Neuronal stem cell (in vitro differentiated cells): ENCODE results near the gene ADPRHL1.

Experiments
- DNase-seq: peaks from one replicate; pipeline ENCODE4 v3.0.0-alpha.2; 2013; ENCODE audit warnings: low spot score
- H2AFZ ChIP-seq: one replicate; pipeline ENCODE4 v1.6.1; 2013; ENCODE audit warnings: mild to moderate bottlenecking, low read length, inconsistent platforms
- H2AK5ac ChIP-seq: 2 replicates; pipeline ENCODE4 v1.6.1; 2013; ENCODE audit warnings: low read depth, mild to moderate bottlenecking, inconsistent platforms, low read length, moderate library complexity, mixed read lengths
- H2BK120ac ChIP-seq: 2 replicates; pipeline ENCODE4 v1.6.1; 2013; ENCODE audit warnings: low read depth, mild to moderate bottlenecking, inconsistent platforms, low read length, moderate library complexity, mixed read lengths
- H2BK12ac ChIP-seq: one replicate; pipeline ENCODE4 v1.6.1; 2013; ENCODE audit warnings: low read length, inconsistent platforms
- H2BK15ac ChIP-seq: 2 replicates; pipeline ENCODE4 v1.6.1; 2013; ENCODE audit warnings: mild to moderate bottlenecking, low read length, inconsistent platforms, mixed read lengths
- H2BK5ac ChIP-seq: one replicate; pipeline ENCODE4 v1.6.1; 2013; ENCODE audit warnings: inconsistent platforms, mild to moderate bottlenecking, low read length, moderate library complexity
- H3K14ac ChIP-seq: one replicate; pipeline ENCODE4 v1.6.1; 2013; ENCODE audit warnings: low read length, inconsistent platforms
- H3K18ac ChIP-seq: 2 replicates; pipeline ENCODE4 v1.6.1; 2013; ENCODE audit warnings: low read length, inconsistent platforms
- H3K23ac ChIP-seq: 2 replicates; pipeline ENCODE4 v1.6.1; 2013; ENCODE audit warnings: low read depth, mild to moderate bottlenecking, mixed read lengths, low read length, inconsistent platforms; ENCODE audit not compliant: poor library complexity
- H3K27ac ChIP-seq: replicated peaks from 3 replicates; pipeline ENCODE4 v1.5.1; 2013; ENCODE audit warnings: low read length, inconsistent platforms
- H3K27me3 ChIP-seq, 3 experiments: 2 replicates each; pipeline ENCODE4 v1.6.1; 2013; ENCODE audit warnings: low read length in 3 of 3, mild to moderate bottlenecking in 2 of 3, inconsistent platforms in 1 of 3, low read depth in 1 of 3, mixed read lengths in 1 of 3, moderate library complexity in 1 of 3; ENCODE audit not compliant: control insufficient read depth in 3 of 3, insufficient read depth in 3 of 3
- H3K36me3 ChIP-seq, 2 donors: replicated peaks in 1 of 2; 2 replicates each; pipeline ENCODE4 v1.6.1; 2013; ENCODE audit warnings: low read length in 2 of 2; ENCODE audit not compliant: control insufficient read depth in 2 of 2, insufficient read depth in 2 of 2
- H3K4ac ChIP-seq: 2 replicates; pipeline ENCODE4 v1.6.1; 2013; ENCODE audit warnings: inconsistent platforms, mild to moderate bottlenecking, low read length, moderate library complexity
- H3K4me1 ChIP-seq, 2 donors: 1 replicate in 1 of 2; 2 replicates in 1 of 2; pipeline ENCODE4 v1.6.1; 2013; ENCODE audit warnings: low read length in 2 of 2, low read depth in 1 of 2; ENCODE audit not compliant: control insufficient read depth in 2 of 2, insufficient read depth in 1 of 2
- H3K4me2 ChIP-seq: one replicate; pipeline ENCODE4 v1.6.1; 2013; ENCODE audit warnings: mild to moderate bottlenecking, low read length, inconsistent platforms; ENCODE audit not compliant: insufficient read depth, poor library complexity, severe bottlenecking
- H3K4me3 ChIP-seq, 2 donors: 2 replicates each; pipeline ENCODE4 v1.5.1; 2013; ENCODE audit warnings: low read length in 2 of 2, mild to moderate bottlenecking in 2 of 2, inconsistent platforms in 1 of 2, moderate library complexity in 1 of 2
- H3K79me1 ChIP-seq: one replicate; pipeline ENCODE4 v1.6.1; 2013; ENCODE audit warnings: low read depth, mild to moderate bottlenecking, inconsistent platforms, low read length, moderate library complexity
- H3K9ac ChIP-seq: one replicate; pipeline ENCODE4 v1.6.1; 2013; ENCODE audit warnings: mild to moderate bottlenecking, low read depth, low read length, inconsistent platforms; ENCODE audit not compliant: poor library complexity
- H3K9me3 ChIP-seq, 2 donors: replicated peaks in 1 of 2; 2 replicates each; pipeline versions ENCODE3 to v1.6.1; 2013; ENCODE audit warnings: low read length in 2 of 2, mild to moderate bottlenecking in 2 of 2, inconsistent platforms in 1 of 2, low read depth in 1 of 2, mixed read lengths in 1 of 2, moderate library complexity in 1 of 2; ENCODE audit not compliant: control insufficient read depth in 2 of 2, insufficient read depth in 1 of 2
- H4K8ac ChIP-seq: one replicate; pipeline ENCODE4 v1.6.1; 2013; ENCODE audit warnings: low read depth, mild to moderate bottlenecking, inconsistent platforms, low read length, moderate library complexity
- H4K91ac ChIP-seq: one replicate; pipeline ENCODE4 v1.6.1; 2013; ENCODE audit warnings: low read length, low read depth, mild to moderate bottlenecking, inconsistent platforms; ENCODE audit not compliant: poor library complexity
- WGBS, 2 donors: extraction: QIAGEN DNeasy Blood & Tissue Kit; methylation state at CpG; one replicate each; pipeline ENCODE4 v1.1.7; 2013; ENCODE audit warnings: missing lambda C conversion rate in 2 of 2, mixed read lengths in 1 of 2; ENCODE audit not compliant: insufficient read length in 2 of 2, insufficient replicate concordance in 1 of 2; ENCODE audit errors: extremely low coverage in 2 of 2; 5-methylcytosine and 5-hydroxymethylcytosine counted together

The ADPRHL1 gene

DNA sequence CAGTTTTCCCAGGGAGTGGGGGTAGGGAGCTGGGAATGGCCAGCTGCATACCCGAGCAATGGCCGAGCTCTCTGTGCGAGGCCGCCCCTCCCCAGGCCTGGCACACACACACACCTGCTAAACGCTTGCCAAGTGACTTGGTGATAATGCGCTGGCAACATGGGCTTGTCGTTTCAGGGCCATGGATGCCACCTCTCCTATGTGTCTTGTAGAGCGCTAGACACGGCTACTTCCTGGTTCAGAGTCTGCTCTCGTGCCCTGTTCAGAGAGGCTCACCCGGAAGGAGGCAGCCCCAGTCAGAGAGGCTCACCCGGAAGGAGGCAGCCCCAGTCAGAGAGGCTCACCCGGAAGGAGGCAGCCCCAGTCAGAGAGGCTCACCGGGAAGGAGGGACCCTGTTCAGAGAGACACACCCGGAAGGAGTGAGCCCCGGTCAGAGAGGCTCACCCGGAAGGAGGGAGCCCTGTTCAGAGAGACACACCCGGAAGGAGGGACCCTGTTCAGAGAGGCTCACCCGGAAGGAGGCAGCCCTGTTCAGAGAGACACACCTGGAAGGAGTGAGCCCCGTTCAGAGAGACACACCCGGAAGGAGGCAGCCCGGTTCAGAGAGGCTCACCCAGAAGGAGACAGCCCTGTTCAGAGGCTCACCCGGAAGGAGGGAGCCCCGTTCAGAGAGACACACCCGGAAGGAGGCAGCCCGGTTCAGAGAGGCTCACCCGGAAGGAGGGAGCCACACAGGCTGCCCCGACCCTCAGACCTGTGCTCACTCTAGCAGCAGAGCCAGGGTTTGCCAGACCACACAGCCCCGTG, 4.2 kb downstream of the ADPRHL1 start:
- Histone ChIP-seq H3K4ac (no peak overlapping the region), H4K91ac (no peak overlapping the region), H4K8ac (no peak overlapping the region), H2BK5ac (no peak overlapping the region), H2BK15ac (peak overlapping the region; percentile 6), H2AFZ (no peak overlapping the region), H3K27ac (no peak overlapping the region), H3K36me3 (peaks cover 13 to 33% of the 10 kb centered on the region in 2 donors), H3K4me3 (no peak overlapping the region), H2BK12ac (no peak overlapping the region), H3K4me1 (peaks cover 6 to 10% of the 10 kb centered on the region in 2 donors), H3K79me1 (no peaks in the 10 kb centered on the region), H2AK5ac (no peak overlapping the region), H2BK120ac (no peak overlapping the region), H3K4me2 (no peak overlapping the region), H3K14ac (no peak overlapping the region), H3K9ac (peak overlapping the region; percentile 3), H3K23ac (no peak overlapping the region), H3K9me3 (peaks cover 4 to 6% of the 10 kb centered on the region in 2 donors), H3K27me3 (no peaks in the 10 kb centered on the region), H3K18ac (peak overlapping the region; percentile 46)
- WGBS, 2 donors, result no CpG with 5 or more reads among the region's 29 CpGs
- no peak for DNase-seq

DNA sequence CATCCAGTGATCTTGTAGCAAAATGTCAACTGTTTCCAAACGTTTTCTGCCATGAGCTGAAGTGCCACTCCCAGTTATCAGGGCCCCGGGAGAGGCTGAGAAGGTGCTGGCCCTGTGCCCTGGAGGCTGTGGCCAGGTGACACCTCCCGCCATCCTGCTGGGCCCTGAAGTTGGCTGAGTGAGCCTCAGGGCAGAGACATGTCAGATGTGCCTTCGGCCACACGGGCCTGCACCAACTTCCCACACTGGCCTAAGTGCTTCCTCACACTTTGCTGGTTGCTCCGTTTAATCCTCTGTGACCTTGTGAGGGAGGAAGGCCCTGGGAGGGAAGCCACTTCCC, 4.8 kb downstream of the ADPRHL1 start:
- H2AK5ac ChIP-seq, result no peak overlapping the region
- peaks cover 13 to 28% of the 10 kb centered on the region in 2 donors for H3K36me3 ChIP-seq
- H2BK5ac ChIP-seq, result no peak overlapping the region
- H3K4me2 ChIP-seq, result no peak overlapping the region
- H3K27ac ChIP-seq, result no peak overlapping the region
- WGBS, 2 donors, result no CpG with 5 or more reads among the region's 6 CpGs
- H3K9me3 ChIP-seq, result peaks cover 6 to 7% of the 10 kb centered on the region in 2 donors
- H2BK120ac ChIP-seq, result no peak overlapping the region
- no peaks in the 10 kb centered on the region for H3K27me3 ChIP-seq
- peak overlapping the region; percentile 67 for H2BK12ac ChIP-seq
- no peak overlapping the region for H3K14ac ChIP-seq
- no peak overlapping the region for H2AFZ ChIP-seq
- no peak overlapping the region for H3K4ac ChIP-seq
- no peak overlapping the region for H4K8ac ChIP-seq
- H3K4me3 ChIP-seq, result no peak overlapping the region
- H3K79me1 ChIP-seq, result no peaks in the 10 kb centered on the region
- H2BK15ac ChIP-seq, result no peak overlapping the region
- H3K4me1 ChIP-seq, result peaks cover 2 to 7% of the 10 kb centered on the region in 2 donors
- H3K18ac ChIP-seq, result peak overlapping the region; percentile 53
- no peak for DNase-seq
- H3K9ac ChIP-seq, result peak overlapping the region; percentile 16
- H3K23ac ChIP-seq, result no peak overlapping the region
- no peak overlapping the region for H4K91ac ChIP-seq

DNA sequence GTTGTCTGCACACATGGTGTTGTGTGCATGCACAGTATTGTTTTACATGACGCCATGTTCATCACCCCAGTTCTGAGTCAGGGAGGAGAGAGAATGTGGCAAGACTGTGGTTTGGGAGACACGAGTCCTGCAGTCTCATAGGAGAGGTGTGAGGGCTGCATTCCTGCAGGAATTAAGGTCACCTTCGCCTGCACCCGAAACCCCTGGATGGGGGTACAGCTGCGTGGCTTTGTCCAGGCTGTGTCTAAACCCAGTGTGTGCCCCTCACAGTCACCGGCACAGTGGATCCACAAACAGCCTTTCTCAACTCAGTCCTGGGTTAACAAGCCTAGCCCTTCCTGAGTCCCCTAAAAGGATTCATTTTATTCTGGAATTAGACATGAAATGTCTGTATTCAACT, 5.7 kb downstream of the ADPRHL1 start:
- no peak overlapping the region for H3K18ac ChIP-seq

DNA sequence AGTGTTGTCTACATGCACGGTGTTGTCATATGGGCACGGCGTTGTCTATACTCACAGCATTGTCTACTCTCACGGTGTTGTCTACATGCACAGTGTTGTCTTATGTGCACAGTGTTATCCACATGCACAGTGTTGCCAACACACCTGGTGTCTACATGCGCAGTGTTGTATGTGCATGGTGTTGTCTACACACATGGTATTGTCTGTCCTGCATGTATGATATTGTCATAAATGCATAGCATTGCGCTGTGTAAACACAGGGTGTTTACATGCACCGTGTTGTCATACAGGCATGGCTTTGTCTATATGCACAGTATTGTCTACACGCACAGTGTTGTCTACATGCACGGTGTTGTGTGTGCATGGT, 6.8 kb downstream of the ADPRHL1 start:
- Histone ChIP-seq H3K36me3 (peaks cover 8 to 22% of the 10 kb centered on the region in 2 donors), H3K27me3 (no peaks in the 10 kb centered on the region), H2BK15ac (no peak overlapping the region), H3K14ac (no peak overlapping the region), H4K8ac (no peak overlapping the region), H3K27ac (no peak overlapping the region), H3K9ac (peak overlapping the region; percentile 88), H3K23ac (peak overlapping the region; percentile 87), H3K4me2 (no peak overlapping the region), H3K18ac (peak overlapping the region; percentile 33), H2BK5ac (no peak overlapping the region), H4K91ac (peak overlapping the region; percentile 87), H2AK5ac (no peak overlapping the region), H3K4me3 (peak overlapping the region in 1 of 2 donors; percentile 66), H3K9me3 (peaks cover 6 to 19% of the 10 kb centered on the region in 2 donors), H3K79me1 (no peaks in the 10 kb centered on the region), H2BK12ac (peak overlapping the region; percentile 60), H3K4ac (no peak overlapping the region), H3K4me1 (peaks cover 0 to 2% of the 10 kb centered on the region in 2 donors), H2AFZ (no peak overlapping the region), H2BK120ac (no peak overlapping the region)
- no peak for DNase-seq
- no CpG with 5 or more reads among the region's 9 CpGs for WGBS, 2 donors

More for the DNA sequence above, 5.7 kb downstream of the ADPRHL1 start:
- Histone ChIP-seq H3K4ac (no peak overlapping the region), H3K27me3 (no peaks in the 10 kb centered on the region), H3K23ac (no peak overlapping the region), H3K4me3 (no peak overlapping the region), H2AK5ac (no peak overlapping the region), H3K27ac (no peak overlapping the region), H3K4me2 (no peak overlapping the region), H3K9ac (no peak overlapping the region), H3K36me3 (peaks cover 8 to 22% of the 10 kb centered on the region in 2 donors), H2AFZ (no peak overlapping the region), H2BK12ac (no peak overlapping the region), H3K9me3 (peaks cover 6 to 12% of the 10 kb centered on the region in 2 donors), H2BK5ac (no peak overlapping the region), H2BK120ac (no peak overlapping the region), H4K8ac (no peak overlapping the region), H4K91ac (no peak overlapping the region), H3K79me1 (no peaks in the 10 kb centered on the region), H3K4me1 (peaks cover 0 to 2% of the 10 kb centered on the region in 2 donors), H3K14ac (peak overlapping the region; percentile 32), H2BK15ac (no peak overlapping the region)
- DNase-seq, result no peak
- WGBS, 2 donors, result no CpG with 5 or more reads among the region's 6 CpGs
